Esophagus squamous epithelium (tissue), 4 donors: ENCODE data around the gene ZMYND19.

Source experiments
- CTCF ChIP-seq, 6 experiments: fragments of 450-650 bp in 4 of 6; fragments of 200-600 bp in 2 of 6; sonication (generic) in 2 of 6; IDR thresholded peaks; one replicate each; pipeline ENCODE4 v1.5.1; 2016 to 2019; ENCODE audit warnings: antibody characterized with exemption in 6 of 6, mild to moderate bottlenecking in 4 of 6, moderate library complexity in 4 of 6
- POLR2A ChIP-seq, 4 donors: fragments of 450-650 bp; IDR thresholded peaks; one replicate each; pipeline ENCODE4 v1.6.1; 2017; ENCODE audit warnings: antibody characterized with exemption in 4 of 4, mild to moderate bottlenecking in 4 of 4, moderate library complexity in 3 of 4

DNA sequence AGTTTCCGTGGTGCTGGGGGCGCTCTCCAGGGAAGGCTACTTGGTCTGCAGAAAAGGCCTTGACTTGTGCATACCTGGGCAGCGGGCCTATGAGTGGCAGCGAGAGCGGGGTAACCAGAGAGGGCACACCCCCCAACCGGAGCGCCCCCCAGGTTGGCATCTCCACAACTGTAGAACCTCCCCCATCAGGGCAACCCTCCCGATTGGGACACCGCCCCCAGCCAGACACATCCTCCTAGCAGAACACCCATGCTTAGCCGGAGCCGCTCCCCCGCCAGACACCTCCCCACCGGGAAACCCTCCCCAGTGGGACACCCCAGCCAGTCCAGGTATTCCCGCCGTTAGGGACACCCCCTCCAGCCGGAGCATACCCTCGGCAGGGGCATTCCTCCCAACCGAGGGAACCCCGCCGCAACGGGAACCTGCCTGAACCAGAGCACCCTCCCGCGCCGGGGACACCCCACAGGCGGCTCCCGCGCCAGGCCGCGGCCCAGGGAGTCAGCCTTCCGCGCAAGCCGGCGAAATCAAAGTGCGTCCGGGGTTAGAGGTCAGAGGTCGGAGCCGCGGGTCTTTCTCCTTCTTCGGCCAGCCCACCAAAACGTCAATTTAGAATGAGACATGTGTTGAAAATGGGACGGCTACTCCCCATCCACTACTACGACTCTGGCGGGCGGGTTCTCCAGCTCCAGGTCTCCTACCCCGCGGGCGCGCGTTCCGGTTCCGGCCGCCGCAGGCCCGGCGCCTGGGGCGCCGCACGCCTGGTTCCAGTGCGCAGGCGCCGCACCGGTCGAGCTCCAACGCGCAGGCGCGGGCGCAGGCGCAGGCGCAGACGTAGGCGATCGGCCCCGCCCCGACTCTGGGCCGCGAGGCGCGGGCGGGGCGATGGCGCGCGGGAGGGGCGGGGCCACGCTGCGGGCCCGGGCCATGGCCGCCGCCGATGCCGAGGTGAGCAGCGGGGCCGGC lies 28.1 kb upstream of the ZMYND19 start, which contains the start of gene EHMT1:
- TF ChIP-seq POLR2A (IDR thresholded peaks at IDR 0.05) (peak in 3 of 4 donors; percentile 30 to 80 (median 53)), CTCF (IDR thresholded peaks at IDR 0.05) (peak in 1 of 6 experiments; percentile 20)
